ENCODE results near the gene PSTPIP1.

PSTPIP1 gene

GRCh38 chr15:77010312-77010686 lies 15.4 kb downstream of the PSTPIP1 start:
- TF ChIP-seq CTCF (conservative IDR thresholded peaks at IDR 0.05; ENCODE audit: low read depth, low read length): no peak
- no peak overlapping the region for H3K4me2 ChIP-seq
- no peaks in the 10 kb centered on the region for H3K79me2 ChIP-seq (ENCODE audit: insufficient read depth, low read depth)
- no peaks in the 10 kb centered on the region for H4K20me1 ChIP-seq (ENCODE audit: insufficient read depth)
- H3K4me3 ChIP-seq (IDR thresholded peaks at IDR 0.05; ENCODE audit: insufficient read depth, low read depth, low read length): no peak overlapping the region
- H3K27ac ChIP-seq: no peak overlapping the region
- H3K27me3 ChIP-seq (ENCODE audit: insufficient read depth, low read depth): no peaks in the 10 kb centered on the region
- H3K36me3 ChIP-seq (ENCODE audit: insufficient read depth): no peaks in the 10 kb centered on the region
- H2AFZ ChIP-seq (ENCODE audit: low read depth): no peak overlapping the region
- H3K9ac ChIP-seq: no peak overlapping the region
- H3K4me1 ChIP-seq (ENCODE audit: low read depth, poor library complexity, severe bottlenecking): no peaks in the 10 kb centered on the region

- no peak overlapping the region for H3K4me3 ChIP-seq (IDR thresholded peaks at IDR 0.05; ENCODE audit: insufficient read depth, low read depth, low read length)
- no peaks in the 10 kb centered on the region for H3K79me2 ChIP-seq (ENCODE audit: insufficient read depth, low read depth)
- no peak overlapping the region for H3K9ac ChIP-seq
- H3K36me3 ChIP-seq (ENCODE audit: insufficient read depth): no peaks in the 10 kb centered on the region
- no peaks in the 10 kb centered on the region for H4K20me1 ChIP-seq (ENCODE audit: insufficient read depth)
- no peak for TF ChIP-seq CTCF (conservative IDR thresholded peaks at IDR 0.05; ENCODE audit: low read depth, low read length)
- H3K27me3 ChIP-seq (ENCODE audit: insufficient read depth, low read depth): no peaks in the 10 kb centered on the region
- H3K4me2 ChIP-seq: no peak overlapping the region
- no peak overlapping the region for H2AFZ ChIP-seq (ENCODE audit: low read depth)
- H3K4me1 ChIP-seq (ENCODE audit: low read depth, poor library complexity, severe bottlenecking): no peaks in the 10 kb centered on the region
- no peak overlapping the region for H3K27ac ChIP-seq
These were observed 15.9 kb downstream of the PSTPIP1 start for GRCh38 chr15:77010857-77011256.

GRCh38 chr15:77012117-77012712 lies 17.3 kb downstream of the PSTPIP1 start:
- no peak overlapping the region for H3K9ac ChIP-seq
- H3K36me3 ChIP-seq (ENCODE audit: insufficient read depth): no peaks in the 10 kb centered on the region
- no peak overlapping the region for H3K4me3 ChIP-seq (IDR thresholded peaks at IDR 0.05; ENCODE audit: insufficient read depth, low read depth, low read length)
- no peak overlapping the region for H3K4me2 ChIP-seq
- H2AFZ ChIP-seq (ENCODE audit: low read depth): no peak overlapping the region
- H3K4me1 ChIP-seq (ENCODE audit: low read depth, poor library complexity, severe bottlenecking): no peaks in the 10 kb centered on the region
- H3K27me3 ChIP-seq (ENCODE audit: insufficient read depth, low read depth): no peaks in the 10 kb centered on the region
- H4K20me1 ChIP-seq (ENCODE audit: insufficient read depth): no peaks in the 10 kb centered on the region
- no peak overlapping the region for H3K27ac ChIP-seq
- no peaks in the 10 kb centered on the region for H3K79me2 ChIP-seq (ENCODE audit: insufficient read depth, low read depth)
- no peak for TF ChIP-seq CTCF (conservative IDR thresholded peaks at IDR 0.05; ENCODE audit: low read depth, low read length)

- no peaks in the 10 kb centered on the region for H3K36me3 ChIP-seq (ENCODE audit: insufficient read depth)
- H3K4me2 ChIP-seq: no peak overlapping the region
- H2AFZ ChIP-seq (ENCODE audit: low read depth): no peak overlapping the region
- no peaks in the 10 kb centered on the region for H3K4me1 ChIP-seq (ENCODE audit: low read depth, poor library complexity, severe bottlenecking)
- H3K9ac ChIP-seq: no peak overlapping the region
- no peaks in the 10 kb centered on the region for H4K20me1 ChIP-seq (ENCODE audit: insufficient read depth)
- H3K27me3 ChIP-seq (ENCODE audit: insufficient read depth, low read depth): no peaks in the 10 kb centered on the region
- no peak overlapping the region for H3K4me3 ChIP-seq (IDR thresholded peaks at IDR 0.05; ENCODE audit: insufficient read depth, low read depth, low read length)
- H3K79me2 ChIP-seq (ENCODE audit: insufficient read depth, low read depth): no peaks in the 10 kb centered on the region
- no peak overlapping the region for H3K27ac ChIP-seq
- TF ChIP-seq CTCF (conservative IDR thresholded peaks at IDR 0.05; ENCODE audit: low read depth, low read length): no peak
These were observed 17.9 kb downstream of the PSTPIP1 start for GRCh38 chr15:77012868-77013267.
